HG02884 (cell line): ENCODE results near the gene KIAA0232.

Experiments
- ATAC-seq: cut with Tn5 transposase; IDR thresholded peaks from one replicate; pipeline ENCODE4 v1.9.1; 2021; ENCODE audit warnings: mild to moderate bottlenecking, moderate library complexity; ENCODE audit not compliant: unreplicated experiment

KIAA0232 gene

DNA sequence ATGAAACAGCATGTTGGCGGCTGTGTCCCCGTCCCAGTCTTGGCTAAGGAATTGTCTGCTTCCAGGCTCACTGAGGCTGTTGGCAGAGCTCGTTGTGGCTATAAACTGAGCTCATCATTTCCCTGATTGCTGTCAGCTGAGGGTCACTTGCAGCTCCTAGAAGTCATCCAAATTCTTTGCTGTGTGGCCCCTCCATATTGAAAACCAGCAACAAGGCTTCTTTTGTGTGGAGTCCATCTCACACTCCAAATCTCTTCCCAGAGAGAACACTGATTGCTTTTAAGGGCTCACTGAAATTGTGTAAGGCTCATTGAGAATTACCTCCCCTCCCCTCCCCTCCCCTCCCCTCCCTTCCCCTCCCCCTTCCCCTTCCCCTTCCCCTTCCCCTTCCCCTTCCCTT is 150.4 kb downstream of the KIAA0232 start:
- no peak for ATAC-seq
